Frontal cortex (tissue), 4 donors: ENCODE measurements around the gene OR52E6. TPM values are rescaled to one million over a fixed set of nuclear protein-coding genes. Genes with fewer than 3 reads are reported as not detected.

Experiments
- DNase-seq, 2 donors: peaks; one replicate each; pipeline ENCODE4 v3.0.0; 2012; ENCODE audit warnings: low spot score in 2 of 2
- FAIRE-seq: peaks from 2 replicates; lab custom pipeline; 2012; peaks lifted over from hg19 to GRCh38; lab: Jason Lieb, UNC
- total RNA-seq: library from RNA; depleted of rRNA; stranded (reverse); fragments of >200 nt; gene quantifications from one replicate; pipeline ENCODE4 v1.2.3, GENCODE V29; 2014
- donor health status: control.
- donor health status: control.
- donor health status: control.

OR52E6 gene
- total RNA-seq, 1 donor from 2014 or later: not detected

- DNase-seq: no peak
- no peak for FAIRE-seq
Measured at GRCh38 chr11:5807580-5807979, 34.1 kb downstream of the OR52E6 start.

GRCh38 chr11:5803982-5804381 lies 37.7 kb downstream of the OR52E6 start:
- FAIRE-seq (no peak), DNase-seq (no peak)

GRCh38 chr11:5796541-5796940 lies 45.2 kb downstream of the OR52E6 start:
- no peak for FAIRE-seq
- no peak for DNase-seq

GRCh38 chr11:5791165-5791564 lies 50.5 kb downstream of the OR52E6 start, which contains the start of gene OR52N1:
TSS of gene OR52N1 (minus strand) at chr11:5791265. CDS start at chr11:5788816, 2,449 bp downstream.
- DNase-seq (no peak), FAIRE-seq (no peak)

Other genes starting within 250 kb of the OR52E6 start
- 0.41 TPM for gene TRIM6, start 245.3 kb downstream of the OR52E6 start, total RNA-seq
- 1.6 TPM for gene TRIM34, start 216.9 kb downstream of the OR52E6 start, total RNA-seq
- gene TRIM5, start 156.8 kb downstream of the OR52E6 start, total RNA-seq: 4.5 TPM
- 9.4 TPM for gene TRIM22, start 152.1 kb downstream of the OR52E6 start, total RNA-seq
- not detected for gene OR56B1, start 105.4 kb downstream of the OR52E6 start, total RNA-seq
- gene OR52N4, start 87.7 kb downstream of the OR52E6 start, total RNA-seq: not detected
- not detected for gene OR52N5, start 58.5 kb downstream of the OR52E6 start, total RNA-seq
- gene OR52N1, start 50.6 kb downstream of the OR52E6 start, total RNA-seq: not detected
- not detected for gene OR52N2, start 33.0 kb downstream of the OR52E6 start, total RNA-seq
- gene OR52E8, start 15.8 kb upstream of the OR52E6 start, total RNA-seq: not detected
- gene OR52E4, start 38.7 kb upstream of the OR52E6 start, total RNA-seq: not detected
- gene OR52E5, start 51.3 kb upstream of the OR52E6 start, total RNA-seq: not detected
- not detected for gene OR56A3, start 100.4 kb upstream of the OR52E6 start, total RNA-seq
- not detected for gene OR56A5, start 126.6 kb upstream of the OR52E6 start, total RNA-seq
- gene OR52L1, start 145.1 kb upstream of the OR52E6 start, total RNA-seq: 0.41 TPM
- gene OR56A4, start 165.0 kb upstream of the OR52E6 start, total RNA-seq: under 0.01 TPM
- gene OR56A1, start 188.9 kb upstream of the OR52E6 start, total RNA-seq: under 0.01 TPM